A673 (cell line): ENCODE measurements around the gene NUP85.

Experiments
- CTCF ChIP-seq: fragments of 300-800, 200-600 bp; sonication (generic); conservative IDR thresholded peaks from 2 replicates; pipeline ENCODE4 v1.5.1; 2017; ENCODE audit warnings: low read depth, mild to moderate bottlenecking, antibody characterized with exemption, low read length, moderate library complexity, mixed read lengths
- EZH2 ChIP-seq: fragments of 200-600 bp; sonication (generic); IDR thresholded peaks from 2 replicates; pipeline ENCODE4 v1.6.1; 2017; ENCODE audit warnings: borderline replicate concordance, low read depth, mild to moderate bottlenecking, mixed read lengths, antibody characterized with exemption, low read length; ENCODE audit not compliant: poor library complexity, severe bottlenecking

GRCh38 chr17:75239778-75240393 is 34.4 kb downstream of the NUP85 start:
- TF ChIP-seq CTCF (no peak), EZH2 (no peak)
